MM.1S (cell line): ENCODE measurements around the gene PKMYT1.
"Not testable (repeated sequence)": the region's sequence is repeated elsewhere in the genome, so short reads cannot be mapped to it uniquely, and the experiment has no call there.

Experiments
- DNase-seq: peaks from one replicate; pipeline ENCODE4 v3.0.0-alpha.2; 2015
- H2AFZ ChIP-seq: fragments of 300-600 bp; sonication (generic); 2 replicates; pipeline ENCODE4 v1.6.0; 2016; ENCODE audit warnings: antibody characterized with exemption, low read length
- H3F3A ChIP-seq: fragments of 300-600 bp; sonication (generic); 2 replicates; pipeline ENCODE4 v1.6.1; 2016; ENCODE audit warnings: mild to moderate bottlenecking, antibody characterized with exemption, low read length, moderate library complexity, mixed read lengths; ENCODE audit not compliant: insufficient read depth
- H3K27ac ChIP-seq: fragments of 300-600 bp; sonication (generic); 2 replicates; pipeline ENCODE4 v1.5.1; 2016; ENCODE audit warnings: mild to moderate bottlenecking, low read length
- H3K27me3 ChIP-seq: fragments of 300-600 bp; sonication (generic); replicated peaks from 2 replicates; pipeline ENCODE4 v1.6.0; 2016; ENCODE audit warnings: low read length; ENCODE audit not compliant: insufficient read depth
- H3K36me3 ChIP-seq: fragments of 300-600 bp; sonication (generic); replicated peaks from 2 replicates; pipeline ENCODE4 v1.6.1; 2016; ENCODE audit warnings: mild to moderate bottlenecking, low read length, mixed read lengths; ENCODE audit not compliant: insufficient read depth
- H3K4me1 ChIP-seq: fragments of 300-600 bp; sonication (generic); 2 replicates; pipeline ENCODE4 v1.6.1; 2016; ENCODE audit warnings: low read length, mixed read lengths
- H3K4me2 ChIP-seq: fragments of 300-600 bp; sonication (generic); 2 replicates; pipeline ENCODE4 v1.6.0; 2016; ENCODE audit warnings: low read depth, low read length
- H3K4me3 ChIP-seq: fragments of 300-600 bp; sonication (generic); 2 replicates; pipeline ENCODE4 v1.5.1; 2016; ENCODE audit warnings: low read length, mixed read lengths
- H3K79me2 ChIP-seq: fragments of 300-600 bp; sonication (generic); 2 replicates; pipeline ENCODE4 v1.6.1; 2016; ENCODE audit warnings: mixed run types, low read length, mixed read lengths
- H3K9ac ChIP-seq: fragments of 300-600 bp; sonication (generic); 2 replicates; pipeline ENCODE4 v1.6.1; 2016; ENCODE audit warnings: low read length, mixed read lengths
- H3K9me2 ChIP-seq: fragments of 300-600 bp; sonication (generic); replicated peaks from 2 replicates; pipeline ENCODE4 v1.6.1; 2016; ENCODE audit warnings: mild to moderate bottlenecking, low read length, mixed read lengths; ENCODE audit not compliant: insufficient read depth
- H3K9me3 ChIP-seq: fragments of 300-600 bp; sonication (generic); replicated peaks from 2 replicates; pipeline ENCODE4 v1.6.1; 2016; ENCODE audit warnings: mild to moderate bottlenecking, low read length, mixed read lengths; ENCODE audit not compliant: insufficient read depth
- H4K20me1 ChIP-seq: fragments of 300-600 bp; sonication (generic); 2 replicates; pipeline ENCODE4 v1.6.1; 2016; ENCODE audit warnings: mild to moderate bottlenecking, low read length, moderate library complexity, mixed read lengths; ENCODE audit not compliant: insufficient read depth
- EZH2 ChIP-seq: fragments of 300-600 bp; sonication (generic); optimal IDR thresholded peaks from 2 replicates; pipeline ENCODE3; 2017; ENCODE audit warnings: low read depth, mild to moderate bottlenecking, antibody characterized with exemption, low read length, mixed read lengths
- EZH2phosphoT487 ChIP-seq: fragments of 300-600 bp; sonication (generic); IDR thresholded peaks from 2 replicates; pipeline ENCODE4 v1.6.1; 2018; ENCODE audit warnings: antibody characterized with exemption, low read length
- TF ChIP-seq, protein P1 (sequence below): fragments of 300-600 bp; sonication (generic); IDR thresholded peaks from 2 replicates; pipeline ENCODE4 v1.5.1; 2016; ENCODE audit warnings: antibody characterized with exemption, low read length, mixed read lengths

PKMYT1 gene

DNA sequence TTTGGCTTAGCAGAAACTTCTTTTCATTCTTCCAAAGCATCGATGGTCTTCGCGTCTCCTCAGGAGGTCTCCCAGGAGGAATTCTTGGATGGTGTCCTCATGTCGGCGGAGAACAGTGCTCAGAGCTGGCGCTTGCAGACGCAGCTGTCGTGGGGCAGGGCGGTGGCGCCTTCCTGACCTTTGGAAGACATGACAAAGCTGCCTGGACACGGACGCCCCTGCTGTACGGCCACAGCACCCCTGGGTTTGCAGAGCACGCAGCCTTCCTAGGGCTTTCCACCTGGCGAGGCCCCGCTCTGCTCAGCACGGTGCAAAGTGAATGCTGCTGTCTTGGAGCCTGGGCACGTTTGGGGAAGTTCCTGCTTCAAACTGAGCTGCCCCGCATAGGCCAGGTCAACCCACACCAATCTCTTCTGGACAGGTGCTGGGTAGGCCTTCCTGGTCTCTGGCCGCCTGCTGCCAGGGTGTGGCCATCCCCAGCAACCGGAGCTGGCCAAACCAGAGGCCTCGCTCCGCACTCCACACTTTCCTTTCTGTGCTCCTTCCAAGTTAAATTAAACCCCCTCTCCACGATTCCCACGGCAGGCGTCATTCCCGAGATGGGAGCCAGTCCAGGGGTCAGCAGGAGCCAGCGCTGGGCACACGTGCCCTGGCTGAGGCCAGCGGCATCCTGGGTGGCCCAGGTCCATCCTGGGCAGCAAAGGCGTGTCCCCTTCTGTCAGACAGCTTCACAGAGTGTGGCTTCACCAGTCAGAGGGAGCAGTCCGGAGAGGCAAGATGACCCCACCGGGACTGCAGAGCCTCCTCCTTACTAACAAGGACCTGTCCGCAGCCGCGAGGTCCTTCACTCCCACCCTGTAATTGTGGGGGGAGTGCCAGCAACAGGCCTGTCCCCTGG lies 31.2 kb downstream of the PKMYT1 start:
- Histone ChIP-seq H2AFZ (no peak overlapping the region), H3K27ac (no peak overlapping the region), H3K4me1 (peaks cover 14% of the 10 kb centered on the region), H3K9me2 (no peaks in the 10 kb centered on the region), H3K9ac (no peak overlapping the region), H3K27me3 (no peaks in the 10 kb centered on the region), H4K20me1 (no peaks in the 10 kb centered on the region), H3F3A (peaks cover 11% of the 10 kb centered on the region; the same call in 1 of the 2 replicates), H3K9me3 (no peaks in the 10 kb centered on the region), H3K36me3 (no peaks in the 10 kb centered on the region), H3K4me3 (no peak overlapping the region), H3K79me2 (no peaks in the 10 kb centered on the region), H3K4me2 (no peak overlapping the region)
- DNase-seq, result no peak
- no peak for TF ChIP-seq EZH2
- TF ChIP-seq, protein P1, sequence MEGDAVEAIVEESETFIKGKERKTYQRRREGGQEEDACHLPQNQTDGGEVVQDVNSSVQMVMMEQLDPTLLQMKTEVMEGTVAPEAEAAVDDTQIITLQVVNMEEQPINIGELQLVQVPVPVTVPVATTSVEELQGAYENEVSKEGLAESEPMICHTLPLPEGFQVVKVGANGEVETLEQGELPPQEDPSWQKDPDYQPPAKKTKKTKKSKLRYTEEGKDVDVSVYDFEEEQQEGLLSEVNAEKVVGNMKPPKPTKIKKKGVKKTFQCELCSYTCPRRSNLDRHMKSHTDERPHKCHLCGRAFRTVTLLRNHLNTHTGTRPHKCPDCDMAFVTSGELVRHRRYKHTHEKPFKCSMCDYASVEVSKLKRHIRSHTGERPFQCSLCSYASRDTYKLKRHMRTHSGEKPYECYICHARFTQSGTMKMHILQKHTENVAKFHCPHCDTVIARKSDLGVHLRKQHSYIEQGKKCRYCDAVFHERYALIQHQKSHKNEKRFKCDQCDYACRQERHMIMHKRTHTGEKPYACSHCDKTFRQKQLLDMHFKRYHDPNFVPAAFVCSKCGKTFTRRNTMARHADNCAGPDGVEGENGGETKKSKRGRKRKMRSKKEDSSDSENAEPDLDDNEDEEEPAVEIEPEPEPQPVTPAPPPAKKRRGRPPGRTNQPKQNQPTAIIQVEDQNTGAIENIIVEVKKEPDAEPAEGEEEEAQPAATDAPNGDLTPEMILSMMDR, result no peak
- no peak for TF ChIP-seq EZH2phosphoT487

DNA sequence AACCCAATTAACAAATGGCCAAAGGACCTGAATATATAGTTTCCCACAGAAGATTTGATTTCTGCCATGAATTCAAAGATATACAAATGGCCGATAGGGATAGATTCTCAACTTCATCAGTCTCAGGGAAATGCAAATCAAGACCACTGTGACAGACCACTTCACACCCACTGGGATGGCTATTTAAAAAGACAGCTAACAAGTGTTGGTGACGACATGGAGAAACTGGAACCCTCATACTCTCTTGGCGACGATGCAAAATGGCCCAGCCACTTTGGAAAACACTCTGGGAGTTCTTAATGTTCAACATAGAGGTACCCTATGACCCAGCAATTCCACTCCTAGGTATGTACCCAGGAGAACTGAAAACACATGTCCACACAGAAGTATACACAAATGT lies 33.6 kb downstream of the PKMYT1 start:
- H3K36me3 ChIP-seq, result no peaks in the 10 kb centered on the region
- H3K9ac ChIP-seq, result no peak overlapping the region
- no peaks in the 10 kb centered on the region for H3F3A ChIP-seq
- H4K20me1 ChIP-seq, result no peaks in the 10 kb centered on the region
- no peak overlapping the region for H2AFZ ChIP-seq
- TF ChIP-seq, protein P1, result no peak
- TF ChIP-seq EZH2, result no peak
- no peak for TF ChIP-seq EZH2phosphoT487
- no peak overlapping the region for H3K4me3 ChIP-seq
- no peaks in the 10 kb centered on the region for H3K9me2 ChIP-seq
- no peak overlapping the region for H3K27ac ChIP-seq
- no peaks in the 10 kb centered on the region for H3K79me2 ChIP-seq
- H3K4me2 ChIP-seq, result no peak overlapping the region
- DNase-seq, result no peak
- H3K9me3 ChIP-seq, result no peaks in the 10 kb centered on the region
- H3K27me3 ChIP-seq, result no peaks in the 10 kb centered on the region
- H3K4me1 ChIP-seq, result no peaks in the 10 kb centered on the region

DNA sequence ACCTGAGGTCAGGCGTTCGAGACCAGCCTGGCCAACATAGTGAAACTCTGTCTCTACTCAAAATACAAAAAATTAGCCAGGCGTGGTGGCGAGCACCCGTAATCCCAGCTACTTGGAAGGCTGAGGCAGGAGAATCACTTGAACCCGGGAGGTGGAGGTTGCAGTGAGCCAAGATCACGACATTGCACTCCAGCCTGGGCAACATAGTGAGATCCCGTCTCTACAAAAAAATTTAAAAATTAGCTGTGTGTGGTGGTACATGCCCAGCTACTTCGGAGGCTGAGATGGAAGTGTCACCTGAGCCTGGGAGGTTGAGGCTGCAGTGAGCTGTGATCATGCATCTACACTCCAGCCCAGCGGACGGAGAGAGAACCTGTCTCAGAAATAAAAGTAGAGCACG lies 36.5 kb downstream of the PKMYT1 start:
- DNase-seq, H3F3A ChIP-seq, H3K9ac ChIP-seq, H2AFZ ChIP-seq, H3K9me2 ChIP-seq, H3K9me3 ChIP-seq, H3K4me2 ChIP-seq, H3K27me3 ChIP-seq, H4K20me1 ChIP-seq, H3K27ac ChIP-seq, H3K4me1 ChIP-seq, H3K79me2 ChIP-seq, H3K4me3 ChIP-seq, H3K36me3 ChIP-seq: not testable (repeated sequence)

DNA sequence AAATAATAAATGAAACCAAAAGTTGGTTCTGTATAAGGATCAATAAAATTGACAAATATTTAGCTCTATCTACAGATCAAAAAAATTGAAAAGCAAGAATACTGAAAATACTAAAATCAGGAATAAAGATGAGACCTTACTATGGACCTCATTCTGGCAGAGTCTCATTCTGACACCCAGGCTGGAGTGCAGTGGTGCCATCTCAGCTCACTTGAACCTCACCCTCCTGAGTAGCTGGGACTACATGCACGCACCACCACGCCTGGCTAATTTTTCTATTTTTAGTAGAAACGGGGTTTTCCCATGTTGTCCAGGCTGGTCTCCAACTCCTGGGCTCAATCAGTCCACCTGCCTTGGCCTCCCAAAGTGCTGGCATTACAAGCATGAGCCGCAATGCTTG lies 38.2 kb downstream of the PKMYT1 start:
- no peaks in the 10 kb centered on the region for H4K20me1 ChIP-seq
- TF ChIP-seq, protein P1, result no peak
- no peak for TF ChIP-seq EZH2
- TF ChIP-seq EZH2phosphoT487, result no peak
- H3K9me3 ChIP-seq, result no peaks in the 10 kb centered on the region
- no peaks in the 10 kb centered on the region; the same call in 1 of the 2 replicates for H3K36me3 ChIP-seq
- H3K9ac ChIP-seq, result no peak overlapping the region
- H3K9me2 ChIP-seq, result no peaks in the 10 kb centered on the region
- no peaks in the 10 kb centered on the region for H3F3A ChIP-seq
- H3K4me3 ChIP-seq, result no peak overlapping the region
- no peak overlapping the region for H3K4me2 ChIP-seq
- no peak overlapping the region for H2AFZ ChIP-seq
- H3K79me2 ChIP-seq, result no peaks in the 10 kb centered on the region
- H3K27me3 ChIP-seq, result no peaks in the 10 kb centered on the region
- no peak for DNase-seq
- no peaks in the 10 kb centered on the region for H3K4me1 ChIP-seq
- no peak overlapping the region for H3K27ac ChIP-seq
